Large intestine (tissue), 3 donors: ENCODE measurements around the gene FAM83E. TPM values are rescaled to one million over a fixed set of nuclear protein-coding genes. Genes with fewer than 3 reads are reported as not detected.
"Not testable (repeated sequence)": the region's sequence is repeated elsewhere in the genome, so short reads cannot be mapped to it uniquely, and the experiment has no call there.

ENCODE experiments used
- DNase-seq, 2 donors: peaks; one replicate each; pipeline versions ENCODE4 v3.0.0 to v3.0.0-alpha.2; 2013
- H3K27ac ChIP-seq: one replicate; pipeline ENCODE4 v1.5.1; 2013; ENCODE audit warnings: low read length
- H3K27me3 ChIP-seq: 2 replicates; pipeline ENCODE4 v1.6.1; 2013; ENCODE audit warnings: low read length; ENCODE audit not compliant: control insufficient read depth, insufficient read depth
- H3K36me3 ChIP-seq: 2 replicates; pipeline ENCODE4 v1.6.1; 2013; ENCODE audit warnings: low read length; ENCODE audit not compliant: control insufficient read depth, insufficient read depth
- H3K4me1 ChIP-seq: one replicate; pipeline ENCODE4 v1.6.1; 2013; ENCODE audit warnings: low read length; ENCODE audit not compliant: control insufficient read depth, insufficient read depth
- H3K4me3 ChIP-seq: one replicate; pipeline ENCODE4 v1.5.1; 2013; ENCODE audit warnings: low read length
- H3K9me3 ChIP-seq: one replicate; pipeline ENCODE4 v1.6.1; 2013; ENCODE audit warnings: mild to moderate bottlenecking, low read depth, low read length, moderate library complexity; ENCODE audit not compliant: control insufficient read depth
- WGBS: methylation state at CpG from one replicate; pipeline ENCODE4 v1.1.5; 2013; ENCODE audit warnings: low lambda C conversion rate; ENCODE audit not compliant: insufficient coverage; 5-methylcytosine and 5-hydroxymethylcytosine counted together
- polyA plus RNA-seq: library from polyadenylated mRNA; unstranded; fragments of 120-200 nt; gene quantifications from one replicate; pipeline ENCODE4 v1.2.1, GENCODE V29; 2013

Gene FAM83E
- polyA plus RNA-seq, 1 donor = 77.5 TPM

GRCh38 chr19:48577908-48578307 lies 37.0 kb downstream of the FAM83E start:
- not testable (repeated sequence) for H3K27ac ChIP-seq, H3K36me3 ChIP-seq, H3K9me3 ChIP-seq, H3K27me3 ChIP-seq, H3K4me3 ChIP-seq, DNase-seq, H3K4me1 ChIP-seq
- WGBS = no CpG with 5 or more reads among the region's 7 CpGs

GRCh38 chr19:48575931-48576622 lies 38.8 kb downstream of the FAM83E start:
- WGBS = no CpG with 5 or more reads among the region's 23 CpGs
- Histone ChIP-seq H3K9me3 (no peaks in the 10 kb centered on the region), H3K36me3 (no peaks in the 10 kb centered on the region), H3K27me3 (no peaks in the 10 kb centered on the region), H3K4me1 (no peaks in the 10 kb centered on the region), H3K4me3 (no peak overlapping the region), H3K27ac (no peak overlapping the region)
- DNase-seq = no peak

- Histone ChIP-seq H3K4me1 (peaks cover 3% of the 10 kb centered on the region), H3K9me3 (no peaks in the 10 kb centered on the region), H3K27me3 (no peaks in the 10 kb centered on the region), H3K36me3 (no peaks in the 10 kb centered on the region), H3K27ac (no peak overlapping the region), H3K4me3 (no peak overlapping the region)
- WGBS = no CpG with 5 or more reads among the region's 12 CpGs
- no peak for DNase-seq
These were observed 41.7 kb downstream of the FAM83E start for GRCh38 chr19:48573163-48573505.

- H3K27me3 ChIP-seq = no peaks in the 10 kb centered on the region
- no peak overlapping the region for H3K4me3 ChIP-seq
- no peak for DNase-seq
- no peak overlapping the region for H3K27ac ChIP-seq
- peaks cover 3% of the 10 kb centered on the region for H3K4me1 ChIP-seq
- H3K9me3 ChIP-seq = no peaks in the 10 kb centered on the region
- WGBS = no CpG with 5 or more reads among the region's 5 CpGs
- no peaks in the 10 kb centered on the region for H3K36me3 ChIP-seq
These were observed 43.3 kb downstream of the FAM83E start for GRCh38 chr19:48571378-48572162.

GRCh38 chr19:48569814-48570213 lies 45.1 kb downstream of the FAM83E start:
- H3K27me3 ChIP-seq = no peaks in the 10 kb centered on the region
- DNase-seq = no peak
- no peak overlapping the region for H3K4me3 ChIP-seq
- no peaks in the 10 kb centered on the region for H3K9me3 ChIP-seq
- no CpG with 5 or more reads among the region's 11 CpGs for whole genome bisulfite sequencing
- H3K36me3 ChIP-seq = no peaks in the 10 kb centered on the region
- no peak overlapping the region for H3K27ac ChIP-seq
- H3K4me1 ChIP-seq = peaks cover 3% of the 10 kb centered on the region

DNA sequence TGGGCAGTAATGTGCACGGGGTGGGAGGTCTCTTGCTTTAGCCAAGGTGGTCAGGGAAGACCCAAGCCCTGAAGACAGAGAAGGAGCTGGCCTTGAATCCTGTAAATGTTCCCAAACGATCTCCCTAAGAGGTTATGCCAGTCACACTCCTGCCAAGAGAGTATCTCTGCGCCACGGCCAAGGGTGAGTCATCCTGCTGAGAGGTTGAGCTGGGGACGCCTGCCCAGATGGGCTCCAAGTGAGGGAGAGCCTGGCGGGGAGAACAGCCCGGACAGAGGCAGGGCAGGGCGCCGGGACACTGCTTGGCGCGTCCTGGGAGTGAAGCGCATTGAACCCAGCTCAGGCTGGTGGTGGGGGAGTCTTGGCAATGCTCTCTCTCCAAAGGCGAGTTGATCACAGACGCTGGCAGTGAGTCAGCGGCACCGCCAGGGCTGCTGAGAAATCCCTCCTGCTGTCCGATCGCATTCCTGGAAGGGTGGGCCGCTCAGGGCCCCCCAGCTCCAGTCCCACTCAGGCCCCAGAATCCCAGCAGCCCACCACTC lies 46.5 kb downstream of the FAM83E start:
- Histone ChIP-seq H3K9me3 (no peaks in the 10 kb centered on the region), H3K36me3 (no peaks in the 10 kb centered on the region), H3K27ac (no peak overlapping the region), H3K4me1 (peaks cover 3% of the 10 kb centered on the region), H3K4me3 (no peak overlapping the region), H3K27me3 (no peaks in the 10 kb centered on the region)
- peak in 1 of 2 donors; percentile 62 for DNase-seq
- WGBS = 20% methylated on average over 1 of the region's 19 CpGs

DNA sequence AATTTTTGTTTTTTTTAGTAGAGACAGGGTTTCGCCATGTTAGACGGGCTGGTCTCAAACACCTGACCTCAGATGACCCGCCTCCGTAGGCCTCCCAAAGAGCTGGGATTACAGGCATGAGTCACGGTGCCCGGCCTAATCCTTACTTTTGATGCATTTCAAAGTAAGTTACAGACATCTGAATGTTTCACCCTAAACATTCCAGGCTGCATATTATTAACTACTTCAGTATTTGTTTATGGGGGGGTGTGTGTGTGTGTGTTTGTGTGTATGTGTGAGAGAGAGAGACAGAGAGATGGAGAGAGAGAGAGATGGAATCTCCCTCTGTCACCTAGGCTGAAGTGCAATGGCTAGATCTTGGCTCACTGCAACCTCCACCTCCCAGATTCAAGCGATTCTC lies 49.8 kb downstream of the FAM83E start:
- no CpG with 5 or more reads among the region's 7 CpGs for WGBS
- DNase-seq = no peak
- peaks cover 3% of the 10 kb centered on the region for H3K4me1 ChIP-seq

More for the DNA sequence above, 49.8 kb downstream of the FAM83E start:
- H3K4me3 ChIP-seq = no peak overlapping the region
- H3K36me3 ChIP-seq = no peaks in the 10 kb centered on the region
- no peaks in the 10 kb centered on the region for H3K27me3 ChIP-seq
- no peaks in the 10 kb centered on the region for H3K9me3 ChIP-seq
- no peak overlapping the region for H3K27ac ChIP-seq

Other genes starting within 250 kb of the FAM83E start
- 253 TPM for gene KDELR1, start 223.5 kb downstream of the FAM83E start, polyA plus RNA-seq
- gene GRIN2D, start 221.4 kb downstream of the FAM83E start, polyA plus RNA-seq = 0.48 TPM
- 19.3 TPM for gene GRWD1, start 169.1 kb downstream of the FAM83E start, polyA plus RNA-seq
- gene KCNJ14, start 159.5 kb downstream of the FAM83E start, polyA plus RNA-seq = 0.70 TPM
- 63.8 TPM for gene CYTH2, start 145.7 kb downstream of the FAM83E start, polyA plus RNA-seq
- gene LMTK3, start 103.2 kb downstream of the FAM83E start, polyA plus RNA-seq = 7.2 TPM
- gene SULT2B1, start 62.9 kb downstream of the FAM83E start, polyA plus RNA-seq = 1.0 TPM
- gene SPACA4, start 8.3 kb downstream of the FAM83E start, polyA plus RNA-seq = 4.2 TPM
- gene RPL18, start 4.1 kb upstream of the FAM83E start, polyA plus RNA-seq = 2,091 TPM
- 20.1 TPM for gene SPHK2, start 4.4 kb upstream of the FAM83E start, polyA plus RNA-seq
- gene DBP, start 22.3 kb upstream of the FAM83E start, polyA plus RNA-seq = 4.0 TPM
- 10.1 TPM for gene CA11, start 31.1 kb upstream of the FAM83E start, polyA plus RNA-seq
- 0.42 TPM for gene NTN5, start 57.9 kb upstream of the FAM83E start, polyA plus RNA-seq
- 105 TPM for gene FUT2, start 80.9 kb upstream of the FAM83E start, polyA plus RNA-seq
- gene MAMSTR, start 104.6 kb upstream of the FAM83E start, polyA plus RNA-seq = 4.1 TPM
- gene RASIP1, start 125.5 kb upstream of the FAM83E start, polyA plus RNA-seq = 6.9 TPM
- gene IZUMO1, start 131.8 kb upstream of the FAM83E start, polyA plus RNA-seq = 0.40 TPM
- 1.3 TPM for gene FUT1, start 137.6 kb upstream of the FAM83E start, polyA plus RNA-seq
- gene FGF21, start 140.4 kb upstream of the FAM83E start, polyA plus RNA-seq = not detected
- gene BCAT2, start 196.0 kb upstream of the FAM83E start, polyA plus RNA-seq = 76.4 TPM
- gene HSD17B14, start 221.4 kb upstream of the FAM83E start, polyA plus RNA-seq = 78.1 TPM